Liver (tissue), 9 donors: ENCODE data around the gene HBP1. TPM values are rescaled to one million over a fixed set of nuclear protein-coding genes. Genes with fewer than 3 reads are reported as not detected.

Source experiments
- DNase-seq: peaks from one replicate; pipeline ENCODE4 v3.0.0-alpha.2; 2017; ENCODE audit warnings: low spot score
- H3K27ac ChIP-seq, 2 donors: one replicate each; pipeline ENCODE4 v1.7.0; 2013; ENCODE audit warnings: inconsistent platforms in 2 of 2, low read length in 2 of 2, control low read depth in 1 of 2, low read depth in 1 of 2, mild to moderate bottlenecking in 1 of 2
- H3K27me3 ChIP-seq, 4 donors: one replicate each; pipeline versions ENCODE4 v1.6.1 to v1.7.0; 2013; ENCODE audit warnings: low read length in 3 of 4, inconsistent platforms in 1 of 4, mild to moderate bottlenecking in 1 of 4, moderate library complexity in 1 of 4; ENCODE audit not compliant: control insufficient read depth in 4 of 4, insufficient read depth in 4 of 4
- H3K36me3 ChIP-seq, 4 donors: one replicate each; pipeline versions ENCODE4 v1.6.1 to v1.7.0; 2013; ENCODE audit warnings: low read length in 3 of 4, mild to moderate bottlenecking in 3 of 4, low read depth in 1 of 4, moderate library complexity in 1 of 4; ENCODE audit not compliant: control insufficient read depth in 4 of 4, insufficient read depth in 3 of 4
- H3K4me1 ChIP-seq, 4 donors: one replicate each; pipeline versions ENCODE4 v1.6.1 to v1.7.0; 2013; ENCODE audit warnings: low read length in 3 of 4, mild to moderate bottlenecking in 3 of 4, moderate library complexity in 1 of 4; ENCODE audit not compliant: control insufficient read depth in 4 of 4, insufficient read depth in 4 of 4
- H3K4me3 ChIP-seq, 3 donors: one replicate each; pipeline versions ENCODE4 v1.6.1 to v1.7.0; 2013; ENCODE audit warnings: low read length in 3 of 3, control low read depth in 1 of 3, low read depth in 1 of 3, mild to moderate bottlenecking in 1 of 3
- H3K9ac ChIP-seq, 2 donors: one replicate each; pipeline ENCODE4 v1.7.0; 2013; ENCODE audit warnings: low read length in 2 of 2, mild to moderate bottlenecking in 2 of 2, moderate library complexity in 2 of 2, control low read depth in 1 of 2, low read depth in 1 of 2
- H3K9me3 ChIP-seq, 4 donors: one replicate each; pipeline versions ENCODE4 v1.6.1 to v1.7.0; 2013; ENCODE audit warnings: low read length in 3 of 4; ENCODE audit not compliant: control insufficient read depth in 4 of 4
- ATF3 ChIP-seq: IDR thresholded peaks from 2 replicates; pipeline ENCODE4 v1.6.1; 2016; ENCODE audit warnings: antibody characterized with exemption
- CTCF ChIP-seq: fragments of 150-350 bp; IDR thresholded peaks from 2 replicates; pipeline ENCODE4 v1.5.1; 2017; ENCODE audit warnings: improper control_type of control experiment, low read depth, low read length; ENCODE audit not compliant: missing input control
- FOXA1 ChIP-seq: IDR thresholded peaks from 2 replicates; pipeline ENCODE4 v1.6.1; 2016; ENCODE audit warnings: antibody characterized with exemption
- FOXA2 ChIP-seq: IDR thresholded peaks from 2 replicates; pipeline ENCODE4 v1.6.1; 2016; ENCODE audit warnings: antibody characterized with exemption
- GABPA ChIP-seq, 2 donors: IDR thresholded peaks in 1 of 2; conservative IDR thresholded peaks in 1 of 2; 2 replicates each; pipeline ENCODE4 v1.6.1; 2016; ENCODE audit warnings: antibody characterized with exemption in 2 of 2, mild to moderate bottlenecking in 1 of 2, moderate library complexity in 1 of 2
- HNF4A ChIP-seq, 2 donors: conservative IDR thresholded peaks; 2 replicates each; pipeline ENCODE4 v1.6.1; 2016; ENCODE audit warnings: antibody characterized with exemption in 2 of 2, mild to moderate bottlenecking in 2 of 2
- HNF4G ChIP-seq: IDR thresholded peaks from 2 replicates; pipeline ENCODE4 v1.6.1; 2016; ENCODE audit warnings: antibody characterized with exemption
- JUND ChIP-seq, 2 donors: IDR thresholded peaks; 2 replicates each; pipeline ENCODE4 v1.6.1; 2016; ENCODE audit warnings: antibody characterized with exemption in 2 of 2
- MAX ChIP-seq: IDR thresholded peaks from 2 replicates; pipeline ENCODE4 v1.6.1; 2016; ENCODE audit warnings: antibody characterized with exemption
- RAD21 ChIP-seq, 2 donors: IDR thresholded peaks; 2 replicates each; pipeline ENCODE4 v1.6.1; 2016; ENCODE audit warnings: antibody characterized with exemption in 2 of 2, mild to moderate bottlenecking in 2 of 2
- REST ChIP-seq: IDR thresholded peaks from 2 replicates; pipeline ENCODE4 v1.6.1; 2016; ENCODE audit warnings: antibody characterized with exemption, mild to moderate bottlenecking
- TAF1 ChIP-seq: conservative IDR thresholded peaks from 2 replicates; pipeline ENCODE4 v1.6.1; 2016; ENCODE audit warnings: antibody characterized with exemption, mild to moderate bottlenecking
- YY1 ChIP-seq: IDR thresholded peaks from 2 replicates; pipeline ENCODE4 v1.6.1; 2016; ENCODE audit warnings: antibody characterized with exemption, mild to moderate bottlenecking
- ZBTB33 ChIP-seq: IDR thresholded peaks from 2 replicates; pipeline ENCODE4 v1.6.1; 2016; ENCODE audit warnings: antibody characterized with exemption
- WGBS: extraction: QIAGEN DNeasy Blood & Tissue Kit; methylation state at CpG from one replicate; pipeline ENCODE4 v1.1.7; 2013; 5-methylcytosine and 5-hydroxymethylcytosine counted together
- polyA plus RNA-seq, 2 donors: library from polyadenylated mRNA; stranded (reverse) in 1 of 2; unstranded in 1 of 2; fragments of 200-250 nt in 1 of 2; fragments of >200 nt in 1 of 2; fragmentation: Nextera tagmentation in 1 of 2; extraction: Ambion mirVana in 1 of 2; gene quantifications; one replicate each; pipeline versions ENCODE4 v1.2.1 to v1.2.3, GENCODE V29; 2013 to 2015
- total RNA-seq, 2 donors: library from RNA; depleted of rRNA; stranded (reverse); fragments of >200 nt; gene quantifications; one replicate each; pipeline ENCODE4 v1.2.3, GENCODE V29; 2014
- donor health status: healthy.
- donor health status: healthy.
- donor health status: healthy.
- donor health status: healthy.
- donor health status: healthy.

The HBP1 gene
- total and polyA plus RNA-seq, 4 donors = 24.6 to 67.9 (median 48.1) TPM

GRCh38 chr7:107160389-107160788 is 8.4 kb upstream of the HBP1 start (continued):
- TF ChIP-seq CTCF = no peak

GRCh38 chr7:107161415-107161814 is 7.4 kb upstream of the HBP1 start:
- Histone ChIP-seq H3K9ac (no peak overlapping the region), H3K27me3 (no peaks in the 10 kb centered on the region), H3K9me3 (no peaks in the 10 kb centered on the region), H3K36me3 (peaks cover 0 to 2% (median 0%) of the 10 kb centered on the region in 4 donors), H3K4me3 (no peak overlapping the region), H3K27ac (no peak overlapping the region), H3K4me1 (no peaks in the 10 kb centered on the region)
- TF ChIP-seq FOXA2 = no peak
- WGBS = 87% methylated on average over 3 of the region's 3 CpGs
- no peak for DNase-seq

GRCh38 chr7:107162475-107162874 is 6.3 kb upstream of the HBP1 start:
- no peak for DNase-seq
- Histone ChIP-seq H3K4me1 (no peaks in the 10 kb centered on the region), H3K36me3 (no peaks in the 10 kb centered on the region), H3K4me3 (no peak overlapping the region), H3K27me3 (no peaks in the 10 kb centered on the region), H3K9ac (no peak overlapping the region), H3K27ac (no peak overlapping the region), H3K9me3 (no peaks in the 10 kb centered on the region)
- WGBS = 83% methylated on average over 5 of the region's 5 CpGs
- TF ChIP-seq YY1 (no peak), REST (no peak), TAF1 (no peak), MAX (no peak), GABPA (IDR thresholded peaks at IDR 0.05 in 1 of 2, conservative IDR thresholded peaks at IDR 0.05 in 1 of 2) (no peak), JUND (IDR thresholded peaks at IDR 0.05) (no peak)

GRCh38 chr7:107164092-107164491 is 4.7 kb upstream of the HBP1 start:
- H3K4me3 ChIP-seq = no peak overlapping the region
- no peak overlapping the region for H3K27ac ChIP-seq
- peaks cover 0 to 3% (median 0%) of the 10 kb centered on the region in 4 donors for H3K4me1 ChIP-seq
- no peaks in the 10 kb centered on the region for H3K9me3 ChIP-seq
- no peaks in the 10 kb centered on the region for H3K27me3 ChIP-seq
- H3K9ac ChIP-seq = no peak overlapping the region
- 70% methylated on average over 2 of the region's 2 CpGs for WGBS
- no peak for DNase-seq
- H3K36me3 ChIP-seq = no peaks in the 10 kb centered on the region
- TF ChIP-seq HNF4G = no peak
- TF ChIP-seq FOXA1 = no peak
- TF ChIP-seq JUND (IDR thresholded peaks at IDR 0.05) = no peak
- no peak for TF ChIP-seq MAX
- TF ChIP-seq GABPA (IDR thresholded peaks at IDR 0.05 in 1 of 2, conservative IDR thresholded peaks at IDR 0.05 in 1 of 2) = no peak
- no peak for TF ChIP-seq ZBTB33
- no peak for TF ChIP-seq HNF4A (conservative IDR thresholded peaks at IDR 0.05)
- no peak for TF ChIP-seq ATF3
- TF ChIP-seq YY1 = no peak
- TF ChIP-seq RAD21 (IDR thresholded peaks at IDR 0.05) = no peak
- no peak for TF ChIP-seq TAF1
- no peak for TF ChIP-seq REST
